Right lobe of liver (tissue), 4 donors: ENCODE results near the gene GABRP.

Experiments used
- POLR2A ChIP-seq: fragments of 450-650 bp; IDR thresholded peaks from one replicate; pipeline ENCODE4 v1.6.1; 2017; ENCODE audit warnings: antibody characterized with exemption, mild to moderate bottlenecking
- TF ChIP-seq, protein P1 (sequence below), 4 donors: fragments of 200-600 bp in 3 of 4; fragments of 450-650 bp in 1 of 4; IDR thresholded peaks; one replicate each; pipeline versions ENCODE4 v1.5.1 to v1.8.0; 2016 to 2022; ENCODE audit warnings: antibody characterized with exemption in 4 of 4, mild to moderate bottlenecking in 2 of 4
- donor health status: DM: no; HTN: no; CAD: no.
- donor health status: DM: no; HTN: no; CAD: no.
- donor health status: DM: no; HTN: yes; CAD: no.

DNA sequence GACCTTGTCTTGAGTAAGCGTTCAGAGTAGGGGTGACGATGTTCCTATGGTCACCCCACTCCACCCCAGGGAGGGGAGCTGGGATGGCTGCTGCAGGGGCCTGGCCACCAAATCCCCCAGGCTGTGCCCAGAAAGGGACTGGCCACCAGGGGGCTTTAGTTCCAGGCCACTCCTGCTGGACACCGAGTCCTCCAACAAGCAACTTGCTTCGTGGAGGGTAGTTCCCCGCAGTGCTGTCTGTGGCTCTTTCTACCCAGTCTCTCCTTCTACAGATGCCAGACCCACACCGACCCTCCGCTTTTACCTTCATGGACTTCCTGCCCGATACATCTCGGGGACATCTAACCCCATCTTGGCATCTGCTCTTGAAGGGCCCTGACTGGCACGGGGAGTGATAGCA, 35.7 kb upstream of the GABRP start:
- TF ChIP-seq, protein P1, sequence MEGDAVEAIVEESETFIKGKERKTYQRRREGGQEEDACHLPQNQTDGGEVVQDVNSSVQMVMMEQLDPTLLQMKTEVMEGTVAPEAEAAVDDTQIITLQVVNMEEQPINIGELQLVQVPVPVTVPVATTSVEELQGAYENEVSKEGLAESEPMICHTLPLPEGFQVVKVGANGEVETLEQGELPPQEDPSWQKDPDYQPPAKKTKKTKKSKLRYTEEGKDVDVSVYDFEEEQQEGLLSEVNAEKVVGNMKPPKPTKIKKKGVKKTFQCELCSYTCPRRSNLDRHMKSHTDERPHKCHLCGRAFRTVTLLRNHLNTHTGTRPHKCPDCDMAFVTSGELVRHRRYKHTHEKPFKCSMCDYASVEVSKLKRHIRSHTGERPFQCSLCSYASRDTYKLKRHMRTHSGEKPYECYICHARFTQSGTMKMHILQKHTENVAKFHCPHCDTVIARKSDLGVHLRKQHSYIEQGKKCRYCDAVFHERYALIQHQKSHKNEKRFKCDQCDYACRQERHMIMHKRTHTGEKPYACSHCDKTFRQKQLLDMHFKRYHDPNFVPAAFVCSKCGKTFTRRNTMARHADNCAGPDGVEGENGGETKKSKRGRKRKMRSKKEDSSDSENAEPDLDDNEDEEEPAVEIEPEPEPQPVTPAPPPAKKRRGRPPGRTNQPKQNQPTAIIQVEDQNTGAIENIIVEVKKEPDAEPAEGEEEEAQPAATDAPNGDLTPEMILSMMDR (IDR thresholded peaks at IDR 0.05): peak; percentile 14 to 24 (median 21)
- no peak for TF ChIP-seq POLR2A
